SK-N-DZ (cell line): Measurements from ENCODE around the gene SUSD5.
"Not testable (repeated sequence)": the region's sequence is repeated elsewhere in the genome, so short reads cannot be mapped to it uniquely, and the experiment has no call there.

Source experiments
- DNase-seq: peaks from one replicate; pipeline ENCODE4 v3.0.0-alpha.2; 2015; ENCODE audit warnings: low spot score

The SUSD5 gene

DNA sequence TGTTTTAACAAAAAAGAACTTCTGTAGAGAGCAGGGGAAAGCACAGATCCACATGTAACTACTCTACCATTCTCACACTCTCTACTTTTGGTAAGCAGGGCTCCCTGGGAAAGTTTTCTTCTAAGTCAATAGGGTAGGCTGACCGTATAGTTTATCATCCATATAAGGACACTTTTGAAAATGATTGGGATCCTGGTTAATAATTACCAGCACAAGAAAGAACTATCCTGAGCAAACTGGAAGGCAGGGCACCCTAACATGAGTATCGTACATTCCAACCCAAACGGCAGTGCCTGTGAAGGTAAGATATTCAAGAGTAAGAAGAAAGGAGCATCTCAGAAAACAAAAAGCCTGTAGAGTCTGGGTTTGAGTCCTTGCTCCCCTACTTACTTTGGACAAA lies 22.1 kb downstream of the SUSD5 start:
- no peak for DNase-seq

DNA sequence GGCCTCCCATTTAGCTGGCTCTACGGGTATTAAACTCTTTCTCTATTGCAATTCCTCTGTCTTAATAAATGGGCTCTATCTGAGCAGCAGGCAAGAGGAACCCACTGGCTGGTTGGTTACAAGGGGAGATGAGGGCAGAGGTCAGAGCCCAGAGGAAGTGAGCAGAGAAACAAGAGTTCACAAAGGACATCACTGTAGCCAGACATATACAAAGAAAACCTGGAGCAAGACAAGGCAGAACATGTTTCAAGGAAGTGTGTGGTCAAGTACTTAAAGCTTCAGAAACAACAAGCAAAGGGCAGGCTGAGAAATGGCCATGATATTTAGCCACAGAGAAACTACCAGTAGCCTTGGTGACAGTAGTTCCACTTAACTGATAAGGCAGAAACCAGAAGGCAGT lies 24.3 kb downstream of the SUSD5 start:
- peak; percentile 40 for DNase-seq

DNA sequence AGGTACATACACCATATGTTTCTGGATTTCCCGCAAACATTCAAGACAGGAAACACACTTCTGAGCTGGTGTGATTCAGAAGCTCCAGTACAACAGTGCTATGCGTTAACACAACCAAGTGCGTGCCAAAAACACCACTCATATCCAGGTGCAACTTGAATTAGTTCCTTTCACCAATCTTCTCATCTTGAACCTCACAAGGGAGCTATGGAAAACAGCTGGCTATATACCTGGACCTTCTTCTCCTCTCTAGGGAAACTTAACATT lies 31.3 kb downstream of the SUSD5 start:
- DNase-seq = no peak

DNA sequence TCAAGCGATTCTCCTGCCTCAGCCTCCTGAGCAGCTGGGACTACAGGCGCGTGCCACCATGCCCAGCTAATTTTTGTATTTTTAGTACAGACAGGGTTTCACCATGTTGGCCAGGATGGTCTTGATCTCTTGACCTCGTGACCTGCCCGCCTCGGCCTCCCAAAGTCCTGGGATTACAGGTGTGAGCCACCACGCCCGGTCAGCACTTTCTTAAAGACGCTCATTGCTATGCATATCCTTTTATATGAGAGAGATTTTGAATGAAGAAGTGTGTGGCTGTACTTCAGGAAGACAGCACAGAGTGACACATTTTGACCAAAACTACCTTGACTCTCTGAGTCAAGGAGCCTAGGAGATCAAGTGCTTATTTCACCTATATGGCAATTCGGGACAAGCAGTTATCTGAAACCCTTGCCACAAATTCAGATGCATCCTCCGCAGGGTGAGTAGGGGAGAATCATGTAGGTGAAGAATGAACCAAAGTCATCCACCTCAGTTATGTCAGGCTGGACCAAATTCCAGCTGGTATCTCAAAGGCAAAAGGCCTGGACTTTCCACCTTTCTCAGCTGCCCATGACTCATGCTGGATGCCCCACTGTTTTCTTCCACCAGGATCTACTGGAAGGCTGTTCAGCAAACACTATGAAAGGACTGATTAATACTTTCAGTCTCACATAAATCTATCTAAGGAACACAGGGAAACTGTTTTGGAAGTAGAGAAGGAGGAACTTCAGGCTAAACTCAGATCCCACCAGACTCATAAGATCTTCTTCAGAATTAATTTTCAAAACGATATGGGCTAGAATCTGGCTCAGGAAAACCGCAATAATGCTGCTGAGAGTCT lies 31.9 kb downstream of the SUSD5 start:
- DNase-seq = no peak

DNA sequence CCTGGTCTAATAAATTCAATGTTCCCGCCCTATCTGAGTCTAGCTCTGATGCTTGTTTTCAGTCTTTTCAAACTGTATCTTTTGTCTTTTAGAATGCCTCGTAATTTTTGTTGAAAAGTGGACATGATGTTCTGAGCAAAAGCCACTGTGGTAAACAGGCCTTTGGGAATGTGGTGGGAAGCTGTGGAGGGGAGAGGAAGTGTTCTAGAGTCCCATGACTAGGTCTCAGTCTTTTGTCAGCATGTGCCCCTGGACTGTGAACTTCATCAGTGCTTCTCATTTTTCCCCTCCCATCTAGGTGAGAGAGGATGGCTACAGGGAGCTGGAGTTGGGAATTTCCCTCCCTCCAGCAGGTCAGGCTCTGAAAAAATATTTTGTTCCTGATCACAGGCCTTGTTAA lies 33.7 kb downstream of the SUSD5 start:
- no peak for DNase-seq

DNA sequence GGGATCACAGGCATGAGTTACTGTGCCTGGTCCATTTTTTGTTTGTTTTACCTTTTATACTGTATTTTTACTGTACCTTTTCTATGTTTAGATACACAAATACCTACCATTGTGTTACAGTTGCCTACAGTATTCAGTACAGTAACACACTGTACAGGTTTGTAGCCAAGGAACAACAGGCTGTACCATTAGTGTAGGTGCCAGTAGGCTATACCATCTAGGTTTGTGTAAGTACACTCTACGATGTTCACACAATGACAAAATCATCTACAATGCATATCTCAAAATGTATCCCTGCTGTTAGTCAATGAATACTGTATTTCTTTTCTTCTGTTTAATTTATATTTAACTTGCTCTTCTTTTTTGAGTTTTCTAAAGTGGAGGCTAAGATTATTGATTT lies 37.0 kb downstream of the SUSD5 start:
- not testable (repeated sequence) for DNase-seq

DNA sequence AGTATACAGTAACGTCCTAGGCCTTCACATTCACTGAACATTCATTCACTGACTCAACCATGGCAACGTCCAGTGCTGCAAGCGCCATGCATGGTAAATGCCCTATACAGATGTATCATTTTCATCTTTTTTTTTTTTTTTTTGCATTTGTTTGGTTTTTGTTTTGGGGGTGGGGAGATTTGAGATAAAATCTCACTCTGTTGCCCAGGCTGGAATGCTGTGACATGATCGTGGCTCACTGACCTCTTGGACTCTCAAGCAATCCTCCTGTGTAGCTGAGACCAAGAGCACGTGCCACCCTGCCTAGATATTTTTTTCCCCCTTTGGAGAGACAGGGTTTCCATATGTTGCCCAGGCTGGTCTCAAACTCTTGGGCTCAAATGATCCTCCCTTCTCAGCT lies 37.4 kb downstream of the SUSD5 start:
- DNase-seq = no peak

DNA sequence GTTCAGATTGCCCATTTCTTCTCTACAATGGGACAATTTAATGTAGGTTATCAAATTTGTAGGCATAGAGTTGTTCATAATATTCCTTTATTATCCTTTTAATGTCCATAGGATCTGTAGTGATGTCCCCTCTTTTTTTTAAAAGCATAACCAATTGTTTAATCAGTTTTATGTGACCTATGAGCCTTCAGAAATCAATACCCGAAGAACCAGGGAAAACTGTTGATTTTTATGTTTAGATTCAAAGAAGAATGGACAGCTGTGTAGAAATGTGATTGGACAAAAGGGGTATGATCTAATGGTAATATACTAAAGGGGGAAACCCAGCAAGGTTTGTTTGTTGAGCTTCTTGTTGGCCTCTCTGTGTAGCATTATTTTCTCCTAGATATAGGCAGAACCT lies 39.5 kb downstream of the SUSD5 start:
- no peak for DNase-seq

DNA sequence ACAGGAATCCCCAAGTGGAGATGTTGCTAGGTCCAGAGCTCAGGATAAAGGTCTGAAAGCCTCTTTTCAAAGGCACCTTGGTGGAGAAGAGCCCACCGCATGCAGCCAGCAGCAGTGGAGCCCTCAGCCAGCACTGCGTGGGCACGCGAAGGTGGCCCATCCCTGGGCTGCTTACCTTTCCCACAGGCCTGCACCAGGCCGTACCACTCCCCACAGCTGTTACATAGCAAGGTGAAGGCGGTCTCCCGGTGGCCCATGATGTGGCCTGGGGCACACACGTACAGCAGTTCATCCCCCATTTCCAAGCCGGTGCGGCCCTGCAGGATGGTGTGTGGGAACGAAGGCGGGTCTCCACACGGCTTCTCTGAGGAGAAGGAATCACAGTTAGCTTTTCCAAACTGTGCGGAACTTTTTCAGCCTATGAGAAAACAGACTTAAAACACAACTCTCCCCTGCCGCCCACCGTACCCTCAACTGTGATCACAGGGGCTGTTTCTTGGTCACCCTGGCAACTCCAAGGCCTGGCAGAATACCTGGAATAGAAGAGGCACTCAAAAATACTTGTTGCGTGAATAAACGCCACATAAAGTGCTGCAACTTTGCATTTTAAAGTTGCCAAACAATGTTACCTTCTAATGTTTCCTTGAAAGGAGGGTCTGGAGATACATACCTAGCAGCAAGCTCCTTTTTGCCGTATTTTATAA lies 43.7 kb downstream of the SUSD5 start:
- DNase-seq = no peak

DNA sequence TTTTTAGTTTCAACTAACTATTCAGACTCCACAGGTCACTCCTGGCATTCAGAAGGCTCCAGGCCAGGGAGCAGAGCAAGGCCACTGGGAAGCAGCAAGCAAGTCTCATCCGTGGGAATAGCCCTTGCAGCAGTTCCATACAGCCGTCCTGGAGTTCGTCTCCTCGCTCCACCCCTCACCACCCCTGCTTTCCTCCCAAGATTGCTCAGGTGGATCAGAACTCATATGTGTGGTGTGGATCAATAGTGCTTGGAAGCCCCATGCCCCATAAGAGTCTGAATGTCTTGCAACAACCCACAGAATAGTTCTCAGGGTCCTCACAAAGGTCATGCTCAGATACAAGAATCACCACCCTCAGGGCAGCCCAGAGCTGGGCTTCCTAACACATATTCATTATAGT lies 44.5 kb downstream of the SUSD5 start:
- no peak for DNase-seq

DNA sequence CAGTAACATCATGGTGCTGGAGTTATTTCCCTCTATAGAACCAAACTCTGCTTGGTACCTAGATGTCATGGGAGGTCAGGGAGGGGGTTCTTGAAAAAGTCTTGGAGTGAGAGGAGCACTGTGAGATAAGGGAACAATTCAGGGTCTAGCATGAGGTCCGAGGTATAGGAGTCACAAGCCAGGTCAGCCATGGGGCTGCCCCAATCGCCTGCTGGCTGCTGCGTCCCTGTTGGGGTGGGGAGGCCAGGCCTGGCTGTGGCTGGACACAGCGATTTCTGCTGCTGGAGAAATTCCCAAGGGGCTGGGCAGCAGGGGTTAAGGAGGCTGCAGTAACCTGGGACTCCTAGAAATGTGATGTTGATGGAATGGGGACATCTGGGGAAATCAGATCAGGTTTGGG lies 44.9 kb downstream of the SUSD5 start:
- no peak for DNase-seq

DNA sequence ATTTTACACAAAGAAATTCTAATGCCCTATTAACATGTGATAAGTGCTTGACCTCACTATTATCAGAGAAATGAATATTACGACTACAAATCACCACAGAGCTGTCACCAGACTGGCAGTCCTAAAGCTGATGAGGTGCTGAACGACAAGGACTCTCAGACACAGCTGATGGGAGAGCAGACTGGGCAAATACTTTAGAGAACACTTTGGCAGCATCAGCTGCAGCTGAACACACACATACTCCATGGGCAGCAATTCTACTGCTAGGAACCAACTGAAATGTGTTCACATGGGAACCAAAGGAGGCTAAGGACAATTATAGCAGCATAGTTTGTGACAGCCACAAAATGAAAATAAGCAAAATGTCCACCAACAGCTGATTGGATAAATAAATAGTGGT lies 45.5 kb downstream of the SUSD5 start:
- no peak for DNase-seq

DNA sequence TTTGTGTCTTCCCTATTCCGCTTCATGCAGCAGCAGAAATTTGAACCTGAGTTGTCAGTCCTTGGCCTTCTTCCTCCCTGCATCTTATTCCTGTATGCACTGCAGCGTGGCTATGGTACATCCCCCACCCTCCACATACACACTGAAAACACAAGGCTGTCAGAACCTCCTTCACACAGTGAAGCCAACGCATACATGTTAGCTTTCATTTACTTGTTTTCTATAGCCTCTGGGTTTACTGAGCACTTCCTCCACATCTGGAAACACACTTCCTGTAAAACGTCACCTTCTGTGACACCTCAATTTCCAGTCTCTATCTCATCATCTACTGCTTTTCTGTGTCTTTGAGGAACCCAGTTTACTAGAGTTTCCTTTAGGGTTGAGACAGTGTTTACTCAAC lies 47.0 kb downstream of the SUSD5 start:
- no peak for DNase-seq

DNA sequence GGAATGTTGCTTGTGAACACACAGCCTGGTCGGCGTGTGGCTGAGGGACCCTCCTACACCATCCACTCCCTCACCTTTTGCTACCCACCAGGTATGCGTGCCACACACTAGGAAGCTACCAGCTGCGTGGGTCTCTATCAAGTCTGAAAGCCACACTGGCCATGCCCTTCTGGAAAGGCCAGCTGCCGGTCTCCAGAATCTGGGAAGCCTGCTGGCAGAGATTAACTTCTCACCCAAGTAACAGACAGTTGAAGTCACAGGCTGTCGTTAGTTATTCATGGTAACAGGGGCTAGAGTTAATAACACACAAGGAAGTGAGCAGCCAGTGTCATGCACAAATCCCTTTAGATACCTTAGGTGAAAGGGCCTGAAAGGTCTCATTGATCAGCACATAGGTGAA lies 48.1 kb downstream of the SUSD5 start:
- no peak for DNase-seq

DNA sequence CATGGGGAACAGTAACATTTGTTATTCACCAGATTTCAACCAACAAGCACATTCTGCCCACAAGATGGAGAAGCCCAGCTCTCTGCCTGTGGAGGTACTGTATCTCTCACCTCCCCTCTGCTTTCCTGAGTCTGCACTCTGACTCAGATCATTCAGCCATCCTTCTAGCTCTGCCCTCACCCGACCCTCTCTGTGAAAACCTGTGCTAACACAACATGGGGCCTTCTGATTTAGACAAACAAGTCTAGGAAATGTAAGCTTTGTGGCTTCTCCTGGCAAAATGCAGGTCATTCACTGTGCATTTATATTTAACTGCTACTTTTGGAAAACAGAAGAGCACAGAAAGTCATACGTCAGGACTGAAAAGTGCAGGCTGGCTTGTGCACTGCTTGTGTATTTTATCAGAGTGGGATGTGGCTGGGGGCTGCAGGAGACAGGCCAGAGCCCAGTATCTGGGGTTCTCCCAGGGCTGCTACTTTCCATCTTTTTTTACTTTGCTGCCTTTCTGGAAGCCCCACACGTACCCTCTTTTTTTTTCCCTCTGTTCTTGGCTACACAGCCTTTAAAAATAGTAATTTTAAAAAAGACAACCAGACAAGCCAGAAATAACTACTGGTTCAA lies 50.8 kb downstream of the SUSD5 start:
- DNase-seq = no peak

DNA sequence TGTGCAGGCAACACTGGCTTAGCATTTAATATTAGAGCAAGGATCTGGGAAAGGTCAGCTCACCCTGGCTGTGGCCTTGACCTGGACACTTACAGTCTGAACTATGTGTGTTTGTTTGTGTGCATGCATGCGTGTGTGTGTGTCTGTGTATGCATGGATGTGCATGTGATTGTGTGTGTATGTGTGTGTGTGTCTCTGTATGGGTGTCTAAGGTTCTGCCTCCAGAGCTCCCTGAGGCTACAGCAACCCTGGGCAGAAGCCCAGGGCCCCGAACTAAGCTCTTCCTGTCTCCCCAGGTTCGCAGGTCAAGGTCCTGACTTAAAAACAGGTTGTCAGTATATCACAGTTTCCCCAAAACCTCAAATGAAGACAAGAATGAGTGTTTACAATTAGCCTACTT lies 51.3 kb downstream of the SUSD5 start:
- DNase-seq = no peak

DNA sequence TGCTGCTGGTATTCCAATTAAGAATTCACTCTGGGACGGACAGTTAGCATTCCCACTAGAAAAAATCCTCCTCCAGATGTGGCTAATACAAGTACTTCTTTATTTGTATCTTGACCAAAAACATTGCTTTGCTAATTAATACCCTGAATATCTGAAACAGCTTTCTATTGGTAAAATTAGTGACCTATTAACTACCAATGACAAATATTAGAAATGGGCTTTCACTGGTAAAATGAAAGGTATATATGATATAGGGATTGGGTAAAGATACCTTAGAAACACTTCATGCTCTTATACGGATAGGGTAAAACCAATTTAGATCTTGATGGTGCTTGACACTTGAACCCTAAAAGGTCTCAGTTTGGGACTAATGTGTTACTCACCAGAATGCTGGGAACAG lies 52.5 kb downstream of the SUSD5 start:
- no peak for DNase-seq

DNA sequence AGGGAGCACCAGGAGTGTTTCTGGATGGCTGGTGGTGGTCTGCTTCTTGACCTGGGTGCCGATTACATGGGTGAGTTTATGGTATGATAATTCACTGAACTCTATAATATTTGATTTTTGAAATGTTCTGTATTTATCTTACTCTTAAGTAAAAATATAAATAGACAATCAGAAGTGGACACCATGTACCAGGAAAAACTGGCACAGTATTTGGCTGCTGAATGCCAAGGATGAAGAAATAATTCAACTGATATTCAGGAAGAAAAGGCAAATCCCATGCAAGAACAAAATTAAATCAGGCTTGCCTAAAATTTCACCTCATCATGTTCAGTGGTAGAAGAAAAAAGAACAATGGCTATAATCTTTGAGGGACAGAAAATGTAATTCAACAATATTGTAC lies 53.2 kb downstream of the SUSD5 start:
- DNase-seq = no peak

DNA sequence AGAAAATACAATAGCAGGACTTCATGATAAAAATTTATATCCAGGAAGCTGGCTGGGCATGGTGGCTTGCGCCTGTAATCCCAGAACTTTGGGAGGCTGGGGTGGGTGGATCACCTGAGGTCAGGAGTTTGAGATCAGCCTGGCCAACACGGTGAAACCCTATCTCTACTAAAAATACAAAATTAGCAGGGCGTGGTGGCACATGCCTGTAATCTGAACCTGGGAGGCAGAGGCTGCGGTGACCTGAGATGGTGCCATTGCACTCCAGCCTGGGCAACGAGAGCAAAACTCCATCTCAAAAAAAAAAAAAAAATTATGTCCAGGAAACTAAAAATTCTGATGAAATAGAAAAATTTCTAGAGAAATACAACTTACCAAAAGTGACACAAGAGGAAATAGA lies 56.0 kb downstream of the SUSD5 start:
- not testable (repeated sequence) for DNase-seq

DNA sequence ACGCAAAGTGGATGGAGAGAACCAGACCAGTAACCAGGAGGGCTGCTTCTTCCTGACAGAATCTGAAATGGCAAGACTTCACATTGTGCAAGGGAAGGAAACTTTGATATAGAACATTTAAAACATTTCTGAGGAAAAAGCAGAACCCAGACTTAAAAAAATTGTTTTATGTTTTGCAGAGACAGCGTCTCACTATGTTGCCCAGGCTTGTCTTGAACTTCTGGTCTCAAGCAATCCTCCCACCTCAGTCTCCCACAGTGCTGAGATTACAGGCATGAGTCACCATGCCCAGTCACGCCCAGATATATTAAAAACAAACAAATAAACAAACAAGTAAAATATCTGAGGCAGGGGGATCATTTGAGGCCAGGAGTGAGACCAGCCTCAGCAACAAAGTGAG lies 58.6 kb downstream of the SUSD5 start:
- no peak for DNase-seq

DNA sequence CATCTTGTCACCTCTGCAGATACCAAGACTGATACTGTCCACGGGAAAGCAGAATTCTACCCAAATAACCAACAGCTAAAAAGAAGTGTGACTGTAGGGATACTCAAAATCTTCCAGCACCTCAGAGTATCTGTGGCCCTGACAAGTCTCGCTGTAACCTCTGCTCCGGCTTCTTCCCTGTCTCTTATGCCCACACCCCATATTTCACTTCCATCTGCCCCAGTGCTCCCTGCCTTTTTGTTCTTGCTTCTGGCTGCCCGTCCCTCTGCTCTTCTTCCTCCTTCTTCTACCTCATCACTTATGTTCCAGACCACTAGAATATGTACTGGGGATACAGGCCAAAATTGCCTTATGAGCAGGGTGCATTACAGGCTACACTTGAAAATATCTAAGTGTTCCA lies 59.4 kb downstream of the SUSD5 start:
- no peak for DNase-seq

DNA sequence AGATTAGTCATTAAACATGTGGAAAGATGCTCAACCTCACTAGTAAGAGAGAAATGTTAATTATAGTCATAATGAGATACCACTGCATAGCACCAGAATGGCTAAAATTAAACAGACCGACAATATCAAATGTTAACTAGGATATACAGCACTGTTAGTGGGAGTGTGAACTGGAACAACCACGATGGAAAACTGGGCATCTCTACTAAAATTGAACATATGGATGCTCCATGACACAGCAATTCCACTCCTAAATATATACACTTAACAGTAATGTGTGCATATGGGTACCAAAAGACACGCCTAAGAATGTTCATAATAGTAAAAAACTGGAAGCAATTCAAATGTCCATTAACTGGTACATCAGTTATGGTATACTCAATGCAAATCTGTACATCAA lies 63.3 kb downstream of the SUSD5 start:
- no peak for DNase-seq

DNA sequence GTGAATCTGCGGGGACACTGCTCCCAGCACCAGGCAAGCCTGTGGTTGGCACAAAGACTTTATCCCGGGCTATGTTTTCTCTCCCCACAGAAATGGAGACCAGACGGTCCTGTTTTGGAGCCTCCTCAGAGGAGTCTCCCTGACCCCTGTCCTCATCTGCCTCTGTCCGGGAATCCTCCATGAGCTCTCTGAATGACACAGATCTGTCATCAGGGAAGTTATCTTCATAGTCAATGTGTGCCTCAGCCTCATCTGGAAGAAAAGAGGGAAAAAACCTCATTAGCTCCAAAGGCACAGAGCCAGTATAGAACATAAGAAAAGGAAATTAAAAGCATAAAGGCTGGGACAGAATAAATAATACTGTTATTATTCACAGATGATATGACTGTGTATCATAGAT lies 64.8 kb downstream of the SUSD5 start:
- no peak for DNase-seq
